Fibroblast of lung (primary cell): Measurements from ENCODE around the gene OGFR. TPM values are rescaled to one million over a fixed set of nuclear protein-coding genes. Genes with fewer than 3 reads are reported as not detected.

Source experiments
- DNase-seq, 2 donors: peaks; one replicate each; pipeline versions ENCODE4 v3.0.0 to v3.0.0-alpha.2; 2010; ENCODE audit warnings: low read depth in 2 of 2
- H2AFZ ChIP-seq: 2 replicates; pipeline ENCODE4 v1.5.1; 2012; ENCODE audit warnings: low read length, control low read depth, inconsistent platforms
- H3K27ac ChIP-seq: 2 replicates; pipeline ENCODE4 v1.5.1; 2011; ENCODE audit warnings: low read length, control low read depth; ENCODE audit not compliant: insufficient read depth
- H3K27me3 ChIP-seq: 2 replicates; pipeline ENCODE4 v1.5.1; 2011; ENCODE audit warnings: mild to moderate bottlenecking, low read length; ENCODE audit not compliant: control insufficient read depth, insufficient read depth
- H3K36me3 ChIP-seq: 2 replicates; pipeline ENCODE4 v1.5.1; 2011; ENCODE audit warnings: low read length; ENCODE audit not compliant: control insufficient read depth, insufficient read depth
- H3K4me1 ChIP-seq: 2 replicates; pipeline ENCODE4 v1.5.1; 2011; ENCODE audit warnings: low read length; ENCODE audit not compliant: control insufficient read depth, insufficient read depth; ENCODE audit errors: extremely low read depth
- H3K4me2 ChIP-seq: 2 replicates; pipeline ENCODE4 v1.5.1; 2011; ENCODE audit warnings: low read length, control low read depth; ENCODE audit not compliant: insufficient read depth; ENCODE audit errors: extremely low read depth
- H3K4me3 ChIP-seq, 4 experiments: fragments of 200-600 bp in 1 of 4; sonication (generic) in 1 of 4; replicated peaks in 1 of 4; 2 replicates each; pipeline ENCODE4 v1.5.1; 2011 to 2016; ENCODE audit warnings: low read length in 4 of 4, low read depth in 3 of 4, mild to moderate bottlenecking in 3 of 4, control low read depth in 2 of 4, inconsistent platforms in 1 of 4, mixed read lengths in 1 of 4; ENCODE audit not compliant: insufficient read depth in 1 of 4; ENCODE audit errors: control extremely low read depth in 1 of 4
- H3K79me2 ChIP-seq: 2 replicates; pipeline ENCODE4 v1.5.1; 2012; ENCODE audit warnings: mild to moderate bottlenecking, low read length, inconsistent platforms; ENCODE audit not compliant: control insufficient read depth, insufficient read depth
- H3K9ac ChIP-seq: 2 replicates; pipeline ENCODE4 v1.5.1; 2011; ENCODE audit warnings: mild to moderate bottlenecking, low read length, control low read depth; ENCODE audit not compliant: insufficient read depth
- H3K9me3 ChIP-seq: 2 replicates; pipeline ENCODE4 v1.5.1; 2012; ENCODE audit warnings: low read depth, low read length; ENCODE audit not compliant: control insufficient read depth, insufficient read depth
- H4K20me1 ChIP-seq: 2 replicates; pipeline ENCODE4 v1.5.1; 2011; ENCODE audit warnings: low read length; ENCODE audit not compliant: control insufficient read depth, insufficient read depth; ENCODE audit errors: extremely low read depth
- EZH2 ChIP-seq: IDR thresholded peaks from 2 replicates; pipeline ENCODE4 v1.5.1; 2012; ENCODE audit warnings: low read length, control low read depth, mild to moderate bottlenecking; ENCODE audit errors: missing control alignments
- polyA plus RNA-seq, 2 donors: library from polyadenylated mRNA; depleted of rRNA in 1 of 2; stranded (reverse) in 1 of 2; unstranded in 1 of 2; fragments of >200 nt; gene quantifications; 2 replicates each; pipeline ENCODE4 v1.2.1, GENCODE V29; 2011 to 2012; ENCODE audit warnings: missing spikeins in 1 of 2
- total RNA-seq: library from RNA; depleted of rRNA; stranded (reverse); fragments of >200 nt; gene quantifications from 2 replicates; pipeline ENCODE4 v1.2.1, GENCODE V29; 2014
- TF ChIP-seq, protein P1 (sequence below), 2 donors: IDR thresholded peaks in 1 of 2; conservative IDR thresholded peaks in 1 of 2; 1 replicate in 1 of 2; 2 replicates in 1 of 2; pipeline ENCODE4 v1.5.1; 2011 to 2012; ENCODE audit warnings: low read length in 2 of 2, control low read depth in 1 of 2, inconsistent platforms in 1 of 2, low read depth in 1 of 2, mild to moderate bottlenecking in 1 of 2

The OGFR gene
- total and polyA plus RNA-seq, 2 donors (not counting 1 experiment from before 2014, with no cell fraction given), result 19.7 to 34.0 TPM

DNA sequence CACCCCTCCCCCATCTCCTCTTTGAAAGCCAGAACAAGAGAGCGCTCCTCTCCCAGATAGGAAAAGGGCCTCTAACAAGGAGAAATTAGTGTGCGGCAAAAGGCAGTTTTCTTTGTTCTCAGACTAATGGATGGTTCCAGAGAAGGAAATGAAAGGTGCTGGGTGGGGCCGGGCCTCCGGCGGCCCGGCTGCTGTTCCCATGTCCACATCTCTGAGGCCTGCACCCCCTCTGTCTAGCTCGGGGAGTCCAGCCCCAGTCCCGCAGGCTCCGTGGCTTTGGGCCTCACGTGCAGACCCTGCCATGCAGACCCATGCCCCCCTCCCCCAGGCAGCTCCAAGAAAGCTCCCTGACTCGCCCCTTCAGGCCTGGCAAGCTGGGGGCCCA lies 44.2 kb upstream of the OGFR start:
- Histone ChIP-seq H3K27ac (no peak overlapping the region), H3K9me3 (no peaks in the 10 kb centered on the region), H3K36me3 (no peaks in the 10 kb centered on the region), H4K20me1 (no peaks in the 10 kb centered on the region), H3K4me2 (no peak overlapping the region), H2AFZ (no peak overlapping the region), H3K4me1 (no peaks in the 10 kb centered on the region), H3K4me3 (no peak overlapping the region), H3K9ac (no peak overlapping the region), H3K27me3 (no peaks in the 10 kb centered on the region), H3K79me2 (no peaks in the 10 kb centered on the region)
- no peak for TF ChIP-seq EZH2
- TF ChIP-seq, protein P1, sequence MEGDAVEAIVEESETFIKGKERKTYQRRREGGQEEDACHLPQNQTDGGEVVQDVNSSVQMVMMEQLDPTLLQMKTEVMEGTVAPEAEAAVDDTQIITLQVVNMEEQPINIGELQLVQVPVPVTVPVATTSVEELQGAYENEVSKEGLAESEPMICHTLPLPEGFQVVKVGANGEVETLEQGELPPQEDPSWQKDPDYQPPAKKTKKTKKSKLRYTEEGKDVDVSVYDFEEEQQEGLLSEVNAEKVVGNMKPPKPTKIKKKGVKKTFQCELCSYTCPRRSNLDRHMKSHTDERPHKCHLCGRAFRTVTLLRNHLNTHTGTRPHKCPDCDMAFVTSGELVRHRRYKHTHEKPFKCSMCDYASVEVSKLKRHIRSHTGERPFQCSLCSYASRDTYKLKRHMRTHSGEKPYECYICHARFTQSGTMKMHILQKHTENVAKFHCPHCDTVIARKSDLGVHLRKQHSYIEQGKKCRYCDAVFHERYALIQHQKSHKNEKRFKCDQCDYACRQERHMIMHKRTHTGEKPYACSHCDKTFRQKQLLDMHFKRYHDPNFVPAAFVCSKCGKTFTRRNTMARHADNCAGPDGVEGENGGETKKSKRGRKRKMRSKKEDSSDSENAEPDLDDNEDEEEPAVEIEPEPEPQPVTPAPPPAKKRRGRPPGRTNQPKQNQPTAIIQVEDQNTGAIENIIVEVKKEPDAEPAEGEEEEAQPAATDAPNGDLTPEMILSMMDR (conservative IDR thresholded peaks at IDR 0.05 in 1 of 2, IDR thresholded peaks at IDR 0.05 in 1 of 2; ENCODE audit: low read depth in 1 of 2, low read length in 2 of 2), result no peak
- no peak for DNase-seq

DNA sequence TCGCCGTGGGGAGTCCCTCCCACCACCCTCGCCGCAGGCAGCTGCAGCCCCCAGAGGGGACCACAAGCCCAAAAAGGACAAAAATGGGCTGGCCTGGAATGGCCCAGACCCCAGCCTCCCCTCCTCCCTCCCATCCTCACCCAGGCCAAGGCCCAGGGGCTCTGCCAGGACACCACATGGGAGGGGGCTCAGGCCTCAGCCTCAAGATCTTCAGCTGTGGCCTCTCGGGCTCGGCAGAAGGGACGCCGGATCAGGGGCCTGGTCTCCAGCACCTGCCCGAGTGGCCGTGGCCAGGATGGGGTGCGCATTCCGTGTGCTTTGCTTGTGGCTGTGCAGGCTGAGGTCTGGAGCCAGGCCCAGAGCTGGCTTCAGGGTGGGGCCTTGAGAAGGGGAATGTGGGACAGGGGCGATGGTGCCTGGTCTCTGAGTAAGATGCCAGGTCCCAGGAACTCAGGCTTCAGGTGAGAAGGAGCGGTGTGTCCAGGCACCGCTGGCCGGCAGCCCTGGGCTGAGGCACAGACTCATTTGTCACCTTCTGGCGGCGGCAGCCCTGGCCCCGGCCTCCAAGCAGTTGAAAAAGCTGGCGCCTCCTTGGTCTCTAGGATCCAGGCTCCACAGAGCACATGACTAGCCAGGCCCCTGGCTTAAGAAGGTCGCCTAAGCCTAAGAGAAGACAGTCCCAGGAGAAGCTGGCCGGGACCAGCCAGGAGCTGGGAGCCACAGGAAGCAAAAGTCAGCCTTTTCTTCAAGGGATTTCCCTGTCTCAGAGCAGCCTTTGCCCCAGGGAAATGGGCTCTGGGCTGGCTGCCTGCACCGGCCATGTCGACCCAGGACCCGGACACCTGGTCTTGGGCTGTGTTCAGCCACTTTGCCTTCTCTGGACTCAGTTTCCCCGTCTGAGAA lies 43.5 kb upstream of the OGFR start:
- no peak overlapping the region for H2AFZ ChIP-seq
- DNase-seq, result peak in 1 of 2 donors; percentile 19
- no peak overlapping the region for H3K4me3 ChIP-seq

DNA sequence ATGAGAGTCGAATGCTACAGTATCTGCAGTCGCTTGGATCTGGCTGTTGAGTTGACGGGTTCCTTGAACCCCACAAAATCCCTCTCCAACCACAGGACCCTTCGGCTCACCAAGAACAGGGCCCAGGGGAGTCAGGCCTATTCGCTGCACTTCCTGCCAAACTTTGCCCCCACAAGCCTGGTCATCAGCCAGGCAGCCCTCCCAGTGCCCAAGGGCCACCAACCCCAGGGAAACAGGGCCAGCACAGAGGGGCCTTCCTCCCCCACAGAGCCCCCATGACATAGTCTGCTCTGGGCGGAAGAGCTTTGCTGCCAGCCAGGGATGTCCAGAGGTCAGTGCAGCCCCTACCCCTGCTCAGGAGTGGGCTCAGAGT lies 42.9 kb upstream of the OGFR start:
- no peaks in the 10 kb centered on the region for H3K36me3 ChIP-seq
- H3K9ac ChIP-seq, result no peak overlapping the region
- no peak overlapping the region for H2AFZ ChIP-seq
- no peak for TF ChIP-seq EZH2
- TF ChIP-seq, protein P1 (conservative IDR thresholded peaks at IDR 0.05 in 1 of 2, IDR thresholded peaks at IDR 0.05 in 1 of 2; ENCODE audit: low read depth in 1 of 2, low read length in 2 of 2), result no peak
- peaks cover 4% of the 10 kb centered on the region for H3K27me3 ChIP-seq
- no peaks in the 10 kb centered on the region for H4K20me1 ChIP-seq
- no peak for DNase-seq
- H3K4me2 ChIP-seq, result no peak overlapping the region
- H3K9me3 ChIP-seq, result no peaks in the 10 kb centered on the region
- no peak overlapping the region for H3K27ac ChIP-seq
- no peaks in the 10 kb centered on the region for H3K79me2 ChIP-seq
- no peaks in the 10 kb centered on the region for H3K4me1 ChIP-seq
- no peak overlapping the region for H3K4me3 ChIP-seq

More for the DNA sequence above, 43.5 kb upstream of the OGFR start:
- H3K9ac ChIP-seq, result no peak overlapping the region
- H3K27ac ChIP-seq, result no peak overlapping the region
- H3K36me3 ChIP-seq, result no peaks in the 10 kb centered on the region
- H3K4me1 ChIP-seq, result no peaks in the 10 kb centered on the region
- H4K20me1 ChIP-seq, result no peaks in the 10 kb centered on the region
- no peaks in the 10 kb centered on the region for H3K9me3 ChIP-seq
- TF ChIP-seq EZH2, result no peak
- TF ChIP-seq, protein P1 (conservative IDR thresholded peaks at IDR 0.05 in 1 of 2, IDR thresholded peaks at IDR 0.05 in 1 of 2; ENCODE audit: low read depth in 1 of 2, low read length in 2 of 2), result no peak
- H3K79me2 ChIP-seq, result no peaks in the 10 kb centered on the region
- no peak overlapping the region for H3K4me2 ChIP-seq
- H3K27me3 ChIP-seq, result no peaks in the 10 kb centered on the region
